Vagina (tissue), 2 donors: ENCODE measurements around the gene OR6K2.
"Not testable (repeated sequence)": the region's sequence is repeated elsewhere in the genome, so short reads cannot be mapped to it uniquely, and the experiment has no call there.

Source experiments
- POLR2A ChIP-seq, 2 donors: fragments of 450-650 bp; IDR thresholded peaks; one replicate each; pipeline ENCODE4 v1.6.1; 2017; ENCODE audit warnings: antibody characterized with exemption in 2 of 2, mild to moderate bottlenecking in 2 of 2, moderate library complexity in 2 of 2
- POLR2AphosphoS5 ChIP-seq, 2 donors: sonication (generic); formaldehyde crosslinking; IDR thresholded peaks; one replicate each; pipeline ENCODE4 v1.9.0; 2017; ENCODE audit warnings: antibody characterized with exemption in 2 of 2, mild to moderate bottlenecking in 2 of 2, low read depth in 1 of 2; ENCODE audit not compliant: insufficient read depth in 1 of 2
- TF ChIP-seq, protein P1 (sequence below), 3 experiments: fragments of 450-650 bp in 2 of 3; fragments of 200-600 bp in 1 of 3; sonication (generic) in 1 of 3; IDR thresholded peaks; one replicate each; pipeline ENCODE4 v1.5.1; 2017 to 2019; ENCODE audit warnings: antibody characterized with exemption in 3 of 3, mild to moderate bottlenecking in 2 of 3, moderate library complexity in 2 of 3

DNA sequence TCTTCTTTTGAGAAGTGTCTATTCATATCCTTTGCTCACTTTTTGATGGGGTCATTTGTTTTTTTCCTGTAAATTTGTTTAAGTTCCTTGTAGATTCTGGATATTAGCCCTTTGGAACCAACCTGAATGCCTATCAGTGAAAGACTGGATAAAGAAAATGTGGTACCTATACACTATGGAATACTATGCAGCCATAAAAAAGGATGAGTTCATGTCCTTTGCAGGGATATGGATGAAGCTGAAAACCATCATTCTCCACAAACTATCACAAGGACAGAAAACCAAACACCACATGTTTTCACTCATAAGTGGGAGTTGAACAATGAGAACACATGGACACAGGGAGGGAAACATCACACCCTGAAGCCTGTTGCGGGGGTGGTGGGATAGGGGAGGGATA, 12.1 kb downstream of the OR6K2 start:
- TF ChIP-seq POLR2A (IDR thresholded peaks at IDR 0.05); POLR2AphosphoS5 (IDR thresholded peaks at IDR 0.05; ENCODE audit: insufficient read depth in 1 of 2, low read depth in 1 of 2): not testable (repeated sequence)
- TF ChIP-seq, protein P1, sequence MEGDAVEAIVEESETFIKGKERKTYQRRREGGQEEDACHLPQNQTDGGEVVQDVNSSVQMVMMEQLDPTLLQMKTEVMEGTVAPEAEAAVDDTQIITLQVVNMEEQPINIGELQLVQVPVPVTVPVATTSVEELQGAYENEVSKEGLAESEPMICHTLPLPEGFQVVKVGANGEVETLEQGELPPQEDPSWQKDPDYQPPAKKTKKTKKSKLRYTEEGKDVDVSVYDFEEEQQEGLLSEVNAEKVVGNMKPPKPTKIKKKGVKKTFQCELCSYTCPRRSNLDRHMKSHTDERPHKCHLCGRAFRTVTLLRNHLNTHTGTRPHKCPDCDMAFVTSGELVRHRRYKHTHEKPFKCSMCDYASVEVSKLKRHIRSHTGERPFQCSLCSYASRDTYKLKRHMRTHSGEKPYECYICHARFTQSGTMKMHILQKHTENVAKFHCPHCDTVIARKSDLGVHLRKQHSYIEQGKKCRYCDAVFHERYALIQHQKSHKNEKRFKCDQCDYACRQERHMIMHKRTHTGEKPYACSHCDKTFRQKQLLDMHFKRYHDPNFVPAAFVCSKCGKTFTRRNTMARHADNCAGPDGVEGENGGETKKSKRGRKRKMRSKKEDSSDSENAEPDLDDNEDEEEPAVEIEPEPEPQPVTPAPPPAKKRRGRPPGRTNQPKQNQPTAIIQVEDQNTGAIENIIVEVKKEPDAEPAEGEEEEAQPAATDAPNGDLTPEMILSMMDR (IDR thresholded peaks at IDR 0.05) = not testable (repeated sequence)
